Activated CD4-positive, CD25-positive, alpha-beta regulatory T cell treated with anti-CD3 and anti-CD28 coated beads, Interleukin-2, amount 50 U/mL, for 24 hours (primary cell): ENCODE measurements around the gene DDX3X.
"Not testable (repeated sequence)": the region's sequence is repeated elsewhere in the genome, so short reads cannot be mapped to it uniquely, and the experiment has no call there.

Experiments
- ATAC-seq, 2 donors: fragments of 150-1000 bp; cut with Tn5 transposase; one replicate each; pipeline ENCODE4 v1.10.0; 2021; ENCODE audit warnings: mild to moderate bottlenecking in 1 of 2, moderate library complexity in 1 of 2

DDX3X gene

GRCh38 chrX:41333744-41334362 lies at the start of gene DDX3X:
Gene DDX3X, plus strand, starts transcription at chrX:41334162. Its CDS starts 91 bp downstream, at chrX:41334253.
- ATAC-seq: peak; percentile 65 to 66

GRCh38 chrX:41285928-41286327 lies 48.0 kb upstream of the DDX3X start:
- ATAC-seq: not testable (repeated sequence)

GRCh38 chrX:41288641-41289040 lies 45.3 kb upstream of the DDX3X start:
- no peak for ATAC-seq

- ATAC-seq: no peak
These were observed 44.9 kb upstream of the DDX3X start for GRCh38 chrX:41289095-41289494.

GRCh38 chrX:41291309-41291708 lies 42.7 kb upstream of the DDX3X start:
- ATAC-seq: no peak

GRCh38 chrX:41293269-41293668 lies 40.7 kb upstream of the DDX3X start:
- ATAC-seq: no peak

- ATAC-seq: no peak
These were observed 33.1 kb upstream of the DDX3X start for GRCh38 chrX:41300758-41301437.

GRCh38 chrX:41301438-41301824 lies 32.5 kb upstream of the DDX3X start:
- ATAC-seq: no peak

GRCh38 chrX:41302370-41302769 lies 31.6 kb upstream of the DDX3X start:
- ATAC-seq: no peak

GRCh38 chrX:41303013-41303412 lies 30.9 kb upstream of the DDX3X start:
- ATAC-seq: no peak

- ATAC-seq: no peak
These were observed 29.8 kb upstream of the DDX3X start for GRCh38 chrX:41304178-41304577.

- no peak for ATAC-seq
These were observed 24.9 kb upstream of the DDX3X start for GRCh38 chrX:41308884-41309647.

- no peak for ATAC-seq
These were observed 21.2 kb upstream of the DDX3X start for GRCh38 chrX:41312786-41313185.

- no peak for ATAC-seq
These were observed 20.5 kb upstream of the DDX3X start for GRCh38 chrX:41313419-41313818.

- no peak for ATAC-seq
These were observed 19.8 kb upstream of the DDX3X start for GRCh38 chrX:41314204-41314603.

GRCh38 chrX:41314881-41315280 lies 19.1 kb upstream of the DDX3X start:
- ATAC-seq: no peak

- ATAC-seq: not testable (repeated sequence)
These were observed 17.7 kb upstream of the DDX3X start for GRCh38 chrX:41316266-41316665.

GRCh38 chrX:41317477-41318208 lies 16.3 kb upstream of the DDX3X start:
- no peak for ATAC-seq

- no peak for ATAC-seq
These were observed 13.6 kb upstream of the DDX3X start for GRCh38 chrX:41320393-41320792.

GRCh38 chrX:41322821-41323603 lies 10.9 kb upstream of the DDX3X start:
- no peak for ATAC-seq

GRCh38 chrX:41326431-41326830 lies 7.5 kb upstream of the DDX3X start:
- no peak for ATAC-seq

- ATAC-seq: no peak
These were observed 6.6 kb upstream of the DDX3X start for GRCh38 chrX:41327341-41327740.
